Measurements from ENCODE around the gene MEIS1. TPM values are rescaled to one million over a fixed set of nuclear protein-coding genes. Genes with fewer than 3 reads are reported as not detected.

The MEIS1 gene
- total RNA-seq, 2 donors from 2014 or later = not detected

- Mint-ChIP-seq H3K27ac (no peak overlapping the region), H3K9me3 (no peaks in the 10 kb centered on the region), H3K4me3 (no peak overlapping the region), H3K36me3 (ENCODE audit: low read depth) (no peaks in the 10 kb centered on the region), H3K4me1 (no peaks in the 10 kb centered on the region), H3K27me3 (no peaks in the 10 kb centered on the region)
- no peak for ATAC-seq (replicated peaks)
These were observed 172.2 kb downstream of the MEIS1 start for GRCh38 chr2:66607152-66607551.

All from activated T-helper 17 cell treated with anti-CD3 and anti-CD28 coated beads, Interleukin-2, amount 50 U/mL, for 72 hours (primary cell).